ENCODE measurements around the gene IZUMO4. TPM values are rescaled to one million over a fixed set of nuclear protein-coding genes. Genes with fewer than 3 reads are reported as not detected.
A peak's percentile ranks its signal among the peaks of the same experiment; 100 is the strongest.

The IZUMO4 gene, protein sequence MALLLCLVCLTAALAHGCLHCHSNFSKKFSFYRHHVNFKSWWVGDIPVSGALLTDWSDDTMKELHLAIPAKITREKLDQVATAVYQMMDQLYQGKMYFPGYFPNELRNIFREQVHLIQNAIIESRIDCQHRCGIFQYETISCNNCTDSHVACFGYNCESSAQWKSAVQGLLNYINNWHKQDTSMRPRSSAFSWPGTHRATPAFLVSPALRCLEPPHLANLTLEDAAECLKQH
- polyA plus RNA-seq (ENCODE audit: insufficient read length): 1.1 TPM

DNA sequence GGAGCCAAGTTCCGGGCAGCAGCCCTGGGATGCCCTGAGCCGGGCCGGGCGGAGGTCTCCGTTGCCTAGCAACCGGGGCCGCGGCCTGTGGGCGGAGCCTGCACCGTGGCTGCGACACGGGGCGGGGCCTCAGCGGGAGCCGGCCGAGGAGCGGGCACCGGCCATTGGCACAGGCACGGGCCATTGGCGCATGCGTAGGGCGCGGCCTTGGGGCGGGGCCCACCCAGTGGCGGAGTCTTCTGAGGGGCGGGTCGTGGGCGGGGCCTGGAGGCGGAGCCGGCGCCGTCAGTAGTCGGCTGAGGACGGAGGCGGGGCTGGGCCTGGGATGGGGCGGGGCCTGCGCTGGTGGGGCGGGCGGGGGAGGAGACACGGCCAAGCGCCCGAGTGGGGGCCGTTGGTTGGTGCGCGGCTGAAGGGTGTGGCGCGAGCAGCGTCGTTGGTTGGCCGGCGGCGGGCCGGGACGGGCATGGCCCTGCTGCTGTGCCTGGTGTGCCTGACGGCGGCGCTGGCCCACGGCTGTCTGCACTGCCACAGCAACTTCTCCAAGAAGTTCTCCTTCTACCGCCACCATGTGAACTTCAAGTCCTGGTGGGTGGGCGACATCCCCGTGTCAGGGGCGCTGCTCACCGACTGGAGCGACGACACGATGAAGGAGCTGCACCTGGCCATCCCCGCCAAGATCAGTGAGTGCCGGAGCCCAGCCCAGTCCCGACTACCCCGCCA, at the start of gene IZUMO4:
TSS of gene IZUMO4 (plus strand) at position 436 of the 723 bp plus-strand sequence. CDS start at position 467, 31 bp downstream.
- peak; percentile 72 for DNase-seq (ENCODE audit: low read depth)

GRCh38 chr19:2047076-2047448, 49.7 kb upstream of the IZUMO4 start:
- no peak for DNase-seq (ENCODE audit: low read depth)

GRCh38 chr19:2047449-2048103, 49.1 kb upstream of the IZUMO4 start:
- DNase-seq (ENCODE audit: low read depth): no peak

DNA sequence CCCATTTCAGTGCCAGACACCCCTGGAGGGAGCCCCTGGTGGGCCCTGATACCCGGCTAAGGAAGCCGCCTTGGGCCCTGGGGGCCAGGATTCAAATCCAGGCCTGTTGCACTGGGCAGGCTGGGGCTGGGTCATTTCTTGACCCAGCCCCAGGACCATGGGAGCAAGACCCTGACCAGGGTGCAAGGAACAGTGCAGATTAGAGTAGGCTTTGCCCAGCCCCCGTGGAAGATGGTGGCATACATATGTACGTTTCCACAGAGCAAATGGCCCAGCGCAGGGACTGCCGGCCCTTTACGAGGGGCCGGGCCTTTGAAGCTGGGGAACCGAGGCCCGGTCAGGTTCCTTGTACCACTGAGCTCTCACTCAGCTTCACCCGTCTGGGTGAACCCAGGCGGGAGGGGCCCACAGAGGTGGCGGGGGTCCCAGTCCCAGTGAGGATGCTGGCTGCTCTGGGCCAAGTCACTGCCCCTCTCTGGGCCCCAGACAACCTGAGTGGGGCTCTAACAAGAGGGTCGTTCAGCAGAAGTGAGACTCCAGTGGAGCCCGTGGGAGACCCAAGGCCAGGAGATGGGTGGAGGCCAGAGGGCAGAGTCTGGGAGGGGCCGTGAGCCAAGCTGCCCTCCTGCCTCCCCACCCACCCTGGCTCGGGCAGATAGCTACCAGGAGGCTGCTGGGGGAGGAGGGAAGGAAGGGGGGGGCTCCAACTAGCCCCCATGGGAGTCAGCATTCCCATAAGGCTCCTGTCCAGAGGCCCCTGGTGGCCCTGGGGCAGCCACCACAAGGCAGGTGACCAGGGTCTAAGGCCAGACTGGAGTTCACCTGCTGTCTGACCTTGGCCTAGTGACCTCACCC, 48.4 kb upstream of the IZUMO4 start:
- DNase-seq (ENCODE audit: low read depth): no peak

DNA sequence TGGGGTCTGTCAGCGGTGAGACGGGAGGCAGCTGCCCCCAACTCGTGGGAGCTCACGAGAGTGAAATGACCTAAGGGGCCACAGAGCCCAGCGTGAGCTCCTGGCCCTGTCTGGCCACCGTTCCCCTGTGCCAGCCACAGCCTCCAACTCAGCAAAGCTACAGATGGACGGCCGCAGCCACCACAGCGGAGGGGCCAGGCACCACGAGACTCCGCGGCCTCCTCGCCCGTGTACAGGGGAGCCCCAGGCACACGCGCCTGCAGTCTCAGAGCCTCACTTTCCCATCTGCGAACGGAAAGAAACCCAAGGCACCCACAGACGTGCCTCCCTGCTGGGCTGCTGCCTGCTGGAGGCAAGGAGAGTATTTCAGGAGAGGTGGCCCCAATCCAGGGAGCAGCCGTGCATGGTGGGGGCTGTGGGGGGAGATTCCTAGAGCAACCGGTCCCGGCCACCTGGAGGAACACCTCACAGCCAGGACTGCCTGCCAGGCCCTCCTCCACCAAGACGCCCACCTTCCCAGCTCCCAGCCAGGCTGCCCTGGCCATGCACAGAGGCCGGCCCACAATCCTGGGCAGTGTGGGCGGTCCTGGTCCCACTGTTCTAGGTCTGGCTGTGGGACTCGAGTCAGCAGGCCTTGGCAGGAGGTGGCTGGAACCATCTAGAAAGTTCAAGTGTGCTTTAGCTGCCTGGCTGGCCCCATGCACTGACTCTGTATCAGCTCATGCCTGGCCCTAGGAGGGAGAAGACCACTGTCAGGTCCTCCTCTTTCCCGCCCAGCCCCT, 47.6 kb upstream of the IZUMO4 start:
- DNase-seq (ENCODE audit: low read depth): no peak

DNA sequence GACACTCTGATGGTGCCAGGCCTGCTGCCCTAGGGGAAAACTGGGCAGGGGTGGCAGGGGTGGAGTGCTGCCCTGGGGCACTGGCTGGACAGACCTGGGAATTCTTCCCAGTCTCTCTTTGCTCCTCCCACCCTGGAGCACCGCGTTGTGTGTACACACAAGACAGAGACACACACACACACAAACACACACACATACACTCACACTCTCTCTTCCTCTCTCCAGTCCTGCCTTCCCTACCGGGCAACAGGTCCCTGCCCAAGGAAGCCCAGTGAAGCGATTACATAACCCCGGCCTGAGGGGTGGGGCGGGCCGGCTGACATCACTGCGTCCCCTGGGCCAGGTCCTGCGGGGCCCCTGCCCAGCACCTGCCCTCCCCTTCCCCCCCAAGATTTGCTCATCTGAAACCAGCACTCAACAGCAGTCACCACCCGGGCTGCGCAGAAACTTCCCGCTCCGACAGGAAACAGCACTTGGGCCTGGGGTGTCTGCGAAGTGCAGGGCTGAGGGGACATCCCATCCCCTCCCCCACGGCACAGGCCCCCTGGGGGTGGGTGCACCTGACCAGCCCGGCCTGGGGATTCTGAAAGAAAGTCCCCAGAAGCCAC, 46.9 kb upstream of the IZUMO4 start:
- DNase-seq (ENCODE audit: low read depth): no peak

DNA sequence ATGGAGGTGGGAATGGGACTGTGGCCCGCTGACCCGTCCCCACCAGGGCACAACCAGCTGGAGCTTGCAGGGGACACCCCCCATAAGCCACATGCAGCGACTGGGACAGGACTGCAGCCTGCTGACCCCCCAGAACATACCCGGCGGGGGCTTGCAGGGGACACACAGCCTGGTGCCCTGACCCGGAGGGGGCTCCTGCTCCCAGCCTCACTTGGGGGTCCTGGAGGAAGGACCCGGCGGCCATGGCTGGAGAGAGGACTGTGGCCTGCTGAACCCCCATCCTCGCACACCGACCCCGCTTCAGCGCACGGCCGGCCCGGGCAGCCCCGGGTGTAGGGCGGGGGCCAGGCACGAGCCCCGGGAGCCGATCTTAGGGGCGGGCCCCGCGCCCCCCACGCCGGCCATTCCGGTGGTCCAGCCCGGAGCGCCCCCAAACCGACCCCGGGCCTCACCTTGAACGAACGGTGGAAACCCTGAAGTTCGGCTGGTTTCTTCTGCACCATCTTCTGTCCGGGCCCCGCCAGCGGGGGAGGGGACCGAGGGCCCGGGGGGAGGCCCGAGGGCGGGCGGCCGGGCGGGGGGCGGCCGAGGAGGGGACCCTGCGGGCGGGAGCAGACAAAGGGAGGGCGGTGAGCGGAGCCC, 46.2 kb upstream of the IZUMO4 start:
- no peak for DNase-seq (ENCODE audit: low read depth)

DNA sequence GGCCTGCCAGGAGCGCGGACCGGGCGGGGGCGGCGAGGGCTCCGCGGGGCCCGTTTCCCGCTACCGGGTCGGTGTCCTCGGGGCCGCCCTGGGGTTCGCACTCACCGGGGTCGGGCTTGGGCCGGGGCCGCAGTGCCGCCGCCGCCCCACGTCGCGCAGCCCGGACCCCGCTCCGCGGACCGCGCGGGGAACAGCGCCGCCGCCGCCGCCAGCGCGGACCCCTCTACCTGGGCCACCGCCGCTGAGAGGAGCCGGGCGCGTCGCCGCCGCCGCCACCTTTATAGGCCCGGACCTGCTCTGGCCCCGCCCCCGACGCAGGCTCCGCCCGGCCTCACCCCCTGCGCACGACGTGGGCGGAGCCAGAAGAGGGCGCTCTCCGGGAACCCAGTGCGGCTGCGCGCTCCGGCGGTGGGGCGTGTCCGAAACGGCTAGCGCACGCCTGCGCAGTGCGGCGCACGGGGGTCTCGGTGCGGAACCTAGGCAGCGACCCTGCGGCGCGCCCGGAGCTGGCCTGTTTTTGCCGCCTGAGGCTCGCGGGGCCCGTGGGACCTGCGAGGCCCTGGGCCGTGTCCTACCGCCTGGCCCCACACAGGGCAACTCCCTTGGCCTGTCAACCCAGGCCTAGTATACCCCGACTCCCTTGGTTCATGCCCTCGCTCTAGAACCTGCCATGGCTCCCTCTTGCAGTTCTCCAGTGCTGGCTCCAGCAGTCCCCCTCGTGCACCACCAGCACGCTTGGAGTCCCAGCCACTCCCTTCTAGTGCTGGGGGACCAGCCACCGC, 45.5 kb upstream of the IZUMO4 start, which contains the start of gene MKNK2:
TSS of gene MKNK2 (minus strand) at position 254 of the 782 bp plus-strand sequence. CDS start 393 bp downstream, outside the sequence.
- no peak for DNase-seq (ENCODE audit: low read depth)

DNA sequence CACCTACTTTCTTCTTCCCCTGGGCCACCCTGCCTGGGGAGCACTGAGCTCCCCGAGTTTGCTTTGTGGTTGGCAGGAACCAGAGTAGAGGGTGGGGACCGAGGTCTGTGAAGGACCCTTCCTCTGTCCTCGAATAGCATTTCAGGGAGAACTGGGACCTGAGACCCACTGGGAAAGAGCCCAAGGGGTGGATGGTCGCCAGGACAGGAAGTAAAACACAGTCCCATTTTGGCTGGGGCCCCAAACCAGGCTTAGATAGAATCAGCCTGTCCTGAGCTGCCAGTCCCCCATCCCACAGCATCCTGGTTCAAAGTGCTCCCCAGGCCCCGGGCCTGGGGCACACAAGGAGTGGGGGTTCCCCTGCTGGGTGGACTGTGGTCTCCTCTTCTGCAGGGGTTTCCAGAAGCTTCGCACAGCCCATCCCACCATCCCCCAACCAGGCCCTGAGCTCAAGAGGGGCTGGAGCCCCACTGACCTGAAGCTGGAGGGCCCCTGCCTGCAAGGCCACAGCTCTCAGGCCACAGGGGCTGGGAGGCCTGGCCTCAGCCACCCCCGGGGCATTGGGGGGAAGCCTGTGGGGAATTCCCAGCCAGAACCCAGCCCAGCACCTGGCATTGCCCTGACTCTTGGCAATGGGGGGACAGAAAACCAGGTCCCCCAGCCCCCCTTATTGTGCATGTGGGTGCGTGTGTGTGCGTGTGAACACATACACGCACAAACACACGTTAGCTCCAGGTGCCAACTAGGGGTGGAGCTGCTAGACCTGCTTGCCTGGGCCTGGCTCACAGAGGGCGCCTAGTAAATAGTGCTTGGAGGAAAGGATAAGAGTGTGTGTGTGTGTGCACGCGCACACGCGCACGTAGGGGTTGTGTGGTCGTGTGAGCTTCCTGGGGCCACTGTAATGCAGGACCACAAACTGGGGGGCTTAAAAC, 44.7 kb upstream of the IZUMO4 start:
- DNase-seq (ENCODE audit: low read depth): no peak

DNA sequence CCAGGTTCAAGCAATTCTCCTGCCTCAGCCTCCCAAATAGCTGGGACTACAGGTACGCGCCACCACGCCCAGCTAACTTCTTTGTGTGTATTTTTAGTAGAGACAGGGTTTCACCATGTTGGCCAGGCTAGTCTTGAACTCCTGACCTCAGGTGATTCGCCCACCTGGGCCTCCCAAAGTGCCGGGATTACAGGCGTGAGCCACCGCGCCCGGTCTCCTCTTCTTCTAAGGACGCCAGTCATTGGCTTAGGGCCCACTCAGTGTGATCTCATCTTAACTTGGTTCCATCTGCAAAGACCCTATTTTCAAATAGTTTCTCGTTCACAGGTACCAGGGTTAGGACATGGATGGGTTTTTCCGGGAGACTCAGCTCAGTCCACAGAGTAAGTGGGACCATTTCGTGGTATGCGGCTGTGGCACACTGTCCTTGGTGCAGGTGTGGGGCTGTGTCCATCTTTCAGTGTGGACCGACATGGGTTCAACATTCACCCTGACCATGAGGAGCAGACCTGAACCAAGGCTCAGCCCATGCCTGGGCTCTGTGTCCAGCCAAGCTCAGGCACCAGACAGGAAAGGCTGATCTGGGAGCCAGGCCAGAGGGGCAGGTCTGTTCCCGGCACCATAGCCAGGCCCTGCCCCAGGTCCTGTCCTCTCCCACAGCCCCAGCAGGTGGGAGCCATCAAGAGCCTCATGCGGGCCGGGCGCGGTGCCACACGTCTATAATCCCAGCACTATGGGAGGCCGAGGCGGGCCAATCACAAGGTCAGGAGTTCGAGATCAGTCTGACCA, 42.9 kb upstream of the IZUMO4 start:
- DNase-seq (ENCODE audit: low read depth): no peak

- DNase-seq (ENCODE audit: low read depth): no peak
Measured at GRCh38 chr19:2054763-2055162, 42.0 kb upstream of the IZUMO4 start.

DNA sequence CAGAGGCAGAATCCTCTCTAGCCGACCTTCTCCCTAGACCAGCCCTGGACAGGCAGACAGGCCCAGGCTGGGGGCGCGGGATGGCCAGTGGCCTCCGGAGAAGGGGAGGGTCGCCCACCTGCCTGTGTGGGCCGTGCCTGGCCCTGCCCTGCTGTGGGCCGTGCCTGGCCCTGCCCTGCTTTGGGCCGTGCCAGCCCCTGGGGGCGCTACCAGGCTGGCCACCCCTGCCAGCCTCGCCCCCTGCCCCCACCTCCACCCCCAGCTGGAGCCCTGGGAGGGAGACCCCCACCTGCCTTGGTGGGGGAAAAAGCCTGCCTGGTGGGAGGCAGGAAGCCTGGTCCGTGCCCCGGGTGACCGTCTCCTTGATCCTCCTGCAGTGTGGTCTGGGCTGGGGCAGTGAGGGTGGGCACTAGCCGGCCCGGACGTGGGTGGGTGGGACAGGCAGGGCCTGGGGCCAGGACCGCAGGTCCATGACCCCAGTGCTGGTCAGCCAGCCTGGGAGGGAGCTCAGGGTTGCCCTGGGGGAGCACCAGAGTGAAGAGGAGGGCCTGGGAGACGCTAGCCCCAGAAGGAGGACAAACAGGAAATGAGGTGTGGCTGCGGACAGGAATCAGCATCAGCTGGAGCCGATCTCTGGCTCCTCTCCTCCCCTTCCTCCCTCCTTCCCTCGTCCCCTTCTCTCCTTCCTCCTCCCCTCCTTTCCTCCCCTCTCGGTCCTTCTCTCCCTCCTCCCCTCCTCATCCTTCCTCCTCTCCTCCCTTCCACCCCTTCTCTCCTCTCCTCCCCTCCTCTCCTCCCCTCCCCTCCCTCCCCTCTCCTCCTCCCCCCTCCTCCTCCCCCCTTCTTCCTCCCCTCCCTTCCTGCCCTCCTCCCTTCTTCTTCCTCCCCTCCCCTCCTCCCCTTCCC, 40.5 kb upstream of the IZUMO4 start:
- DNase-seq (ENCODE audit: low read depth): peak; percentile 81

- no peak for DNase-seq (ENCODE audit: low read depth)
Measured at GRCh38 chr19:2056837-2057192, 39.9 kb upstream of the IZUMO4 start.

- no peak for DNase-seq (ENCODE audit: low read depth)
Measured at GRCh38 chr19:2057484-2058469, 38.9 kb upstream of the IZUMO4 start.

All from forelimb muscle (tissue), 1 donor.